HG03432 (cell line): ENCODE results near the gene TP53BP2.

Experiments used
- ATAC-seq: cut with Tn5 transposase; IDR thresholded peaks from one replicate; pipeline ENCODE4 v1.9.1; 2021; ENCODE audit warnings: mild to moderate bottlenecking, moderate library complexity; ENCODE audit not compliant: unreplicated experiment

TP53BP2 gene

GRCh38 chr1:223770621-223771315 lies 75.0 kb downstream of the TP53BP2 start:
- no peak for ATAC-seq

DNA sequence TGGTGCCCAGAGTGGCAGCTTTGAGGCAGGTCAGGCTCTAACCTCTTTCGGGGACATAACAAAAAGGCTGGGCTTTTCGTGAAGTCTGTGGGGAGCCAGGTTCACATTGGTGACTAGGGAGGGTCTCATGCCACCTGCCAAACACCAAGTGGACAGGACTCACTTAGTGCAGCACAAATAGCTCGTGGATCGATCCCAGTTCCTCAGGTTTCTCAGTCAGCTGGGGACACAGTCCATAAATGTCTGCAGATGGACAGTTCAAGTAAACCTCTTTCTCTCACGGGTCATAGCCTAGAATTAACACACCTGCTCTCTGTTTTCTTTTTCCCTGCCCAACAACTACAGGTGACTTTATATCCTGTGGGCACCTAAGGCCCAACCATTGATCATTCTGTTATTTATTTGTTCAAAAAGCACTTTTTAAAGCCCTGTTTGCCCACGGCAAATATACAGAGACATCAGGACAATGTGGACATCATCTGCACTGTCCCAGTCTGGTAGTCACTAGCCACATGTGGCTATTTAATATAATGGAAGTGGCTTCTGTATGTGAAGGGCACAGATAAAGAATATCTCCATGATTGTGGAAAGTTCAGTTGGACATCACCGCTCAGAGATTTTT lies 79.9 kb downstream of the TP53BP2 start:
- no peak for ATAC-seq

DNA sequence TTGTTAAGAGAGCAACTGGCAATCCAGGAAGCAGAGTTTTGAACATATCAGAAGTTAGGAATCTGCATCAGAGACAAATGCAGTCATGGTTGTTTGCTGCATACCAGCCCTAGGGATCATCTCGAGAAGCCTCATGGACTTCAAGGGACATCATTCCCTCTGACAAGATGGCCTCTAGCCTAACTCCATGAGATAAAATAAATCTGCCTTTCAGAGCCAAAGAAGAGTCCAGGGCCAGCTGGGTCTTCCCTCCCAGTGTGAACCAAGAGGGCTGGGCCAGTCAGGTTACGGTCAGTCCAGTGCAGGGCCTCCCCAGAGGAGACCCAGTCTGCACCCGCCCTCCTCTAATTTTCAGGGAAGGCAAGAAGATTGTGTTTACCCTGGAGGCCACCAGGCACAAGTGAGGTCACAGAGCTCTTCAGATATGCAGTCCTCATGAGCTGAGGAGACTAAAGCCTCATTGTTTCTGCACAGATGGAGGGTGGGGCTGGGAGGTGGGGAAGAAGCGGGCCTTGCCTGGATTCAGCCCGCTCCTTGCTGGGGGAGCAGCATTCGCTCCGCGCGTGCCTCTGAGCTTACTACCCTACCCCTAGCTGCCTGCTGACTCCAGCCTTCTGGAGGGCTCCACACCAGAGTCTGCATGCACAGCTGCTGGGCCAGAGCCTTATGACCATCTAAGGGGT lies 80.6 kb downstream of the TP53BP2 start:
- ATAC-seq = no peak

DNA sequence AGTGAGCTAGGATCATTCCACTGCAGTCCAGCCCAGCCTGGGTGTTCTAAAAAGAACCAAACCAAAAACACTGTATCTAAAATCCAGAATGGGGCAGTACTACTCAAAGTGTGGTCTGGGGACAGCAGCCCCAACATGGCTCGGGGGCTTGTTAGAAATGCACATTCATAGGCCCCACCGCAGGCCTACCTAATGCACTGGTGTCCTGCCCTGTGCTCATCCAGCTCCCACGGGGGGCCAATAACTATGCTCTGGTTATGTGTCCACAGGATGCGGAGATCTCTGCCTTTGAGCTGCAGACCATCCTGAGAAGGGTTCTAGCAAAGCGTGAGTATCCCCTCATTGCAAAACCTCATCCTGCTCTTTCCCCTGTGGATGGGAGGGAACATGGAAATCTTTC lies 81.9 kb downstream of the TP53BP2 start:
- ATAC-seq = no peak

- ATAC-seq = no peak
Measured at GRCh38 chr1:223763251-223763650, 82.5 kb downstream of the TP53BP2 start.

DNA sequence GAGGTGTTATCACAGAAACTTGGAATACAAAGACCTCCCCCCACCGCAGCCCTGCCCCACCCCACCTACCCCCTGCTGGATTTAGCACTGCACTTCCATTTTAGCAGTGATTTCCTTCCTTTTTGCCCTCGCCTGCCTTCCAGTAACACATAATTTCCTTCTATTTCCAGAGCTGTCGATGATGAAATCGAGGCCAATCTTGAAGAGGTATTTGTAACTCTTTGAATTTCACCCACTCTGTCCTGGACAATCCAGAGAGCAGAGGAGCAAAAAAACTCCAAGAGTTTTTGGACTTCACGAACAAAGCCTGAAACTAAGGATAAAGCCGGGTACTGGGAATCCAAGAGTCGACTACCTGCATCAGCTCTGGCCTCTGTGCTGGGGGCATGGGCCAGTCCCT lies 84.3 kb downstream of the TP53BP2 start:
- no peak for ATAC-seq

DNA sequence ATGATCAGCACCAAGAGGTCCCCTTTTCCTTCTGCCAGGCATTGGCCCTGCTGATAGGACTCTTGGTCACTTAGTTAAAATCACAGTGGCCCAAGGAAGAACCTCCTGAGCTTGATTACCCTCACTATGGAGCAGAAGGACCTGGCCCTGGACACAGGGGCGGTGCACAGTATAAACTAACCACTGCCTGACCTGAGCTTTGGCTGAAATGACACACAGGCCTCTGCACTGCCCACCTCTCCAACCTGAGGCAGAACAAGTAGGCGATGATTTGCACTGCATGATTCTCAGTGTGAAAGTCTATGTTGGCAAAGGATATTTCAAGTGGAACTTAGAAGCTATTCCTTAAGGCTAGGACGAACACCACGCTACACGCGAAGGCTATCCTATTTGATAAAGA lies 84.9 kb downstream of the TP53BP2 start:
- no peak for ATAC-seq

GRCh38 chr1:223759273-223759672 lies 86.5 kb downstream of the TP53BP2 start:
- ATAC-seq = no peak

DNA sequence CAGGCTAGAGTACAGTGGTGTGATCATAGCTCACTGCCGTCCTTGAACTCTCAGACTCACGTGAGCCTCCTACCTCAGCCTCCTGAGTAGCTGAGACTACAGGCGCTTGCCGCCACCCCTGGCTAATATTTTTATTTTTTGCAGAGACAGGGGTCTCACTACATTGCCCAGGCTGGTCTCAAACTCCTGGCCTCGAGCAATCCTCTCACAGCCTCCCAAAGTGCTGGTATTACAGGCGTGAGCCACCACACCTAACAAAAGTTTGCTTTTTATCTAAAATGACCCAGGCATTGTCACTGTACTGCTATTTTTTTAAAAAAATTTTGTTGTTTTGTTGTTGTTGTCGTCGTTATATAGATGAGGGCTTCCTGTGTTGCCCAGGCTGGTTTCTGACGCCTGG lies 87.0 kb downstream of the TP53BP2 start:
- ATAC-seq = no peak

DNA sequence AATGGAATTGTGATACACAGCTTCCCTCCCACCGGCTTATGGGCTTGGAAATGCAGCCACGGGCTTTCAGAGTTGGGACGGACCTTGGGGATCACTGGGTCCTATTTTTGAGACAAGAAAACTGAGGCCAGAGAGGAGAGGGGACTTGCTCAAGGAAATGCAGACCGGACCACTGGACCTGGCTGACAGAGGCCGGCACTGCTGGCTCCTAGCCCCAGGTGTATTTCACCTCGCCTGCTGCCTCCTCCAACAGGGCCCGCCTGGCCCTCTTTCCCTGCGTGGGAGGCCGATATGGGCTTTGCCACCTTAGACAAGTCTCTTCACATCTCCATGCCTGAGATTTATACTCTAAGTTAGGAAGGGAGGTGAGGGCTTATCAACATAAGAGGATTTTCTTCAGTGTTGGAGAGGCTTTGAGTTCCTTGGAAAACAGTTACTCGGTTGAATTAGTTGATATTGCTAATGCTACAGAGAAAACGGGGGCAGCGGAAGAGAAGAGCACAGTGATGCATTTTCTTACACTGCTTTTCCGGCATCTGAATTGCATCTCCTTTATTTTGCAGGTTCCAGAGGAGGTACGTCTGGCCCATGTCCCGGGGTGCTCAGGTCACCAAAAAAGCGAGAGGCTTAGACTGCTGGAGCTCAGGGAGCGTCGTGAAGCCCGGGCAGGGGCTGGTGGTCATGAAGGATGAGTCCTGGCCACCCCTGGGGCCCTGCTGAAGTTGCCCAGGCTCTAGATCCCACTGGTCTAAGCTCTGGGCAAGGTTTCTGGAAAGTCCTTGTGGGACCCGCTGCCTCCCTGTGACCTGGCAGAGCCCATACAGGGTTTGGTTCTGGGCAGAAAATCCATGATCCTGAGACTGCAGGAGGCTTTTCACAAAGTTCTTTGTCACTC lies 88.7 kb downstream of the TP53BP2 start:
- no peak for ATAC-seq

GRCh38 chr1:223755992-223756775 lies 89.6 kb downstream of the TP53BP2 start:
- ATAC-seq = no peak

DNA sequence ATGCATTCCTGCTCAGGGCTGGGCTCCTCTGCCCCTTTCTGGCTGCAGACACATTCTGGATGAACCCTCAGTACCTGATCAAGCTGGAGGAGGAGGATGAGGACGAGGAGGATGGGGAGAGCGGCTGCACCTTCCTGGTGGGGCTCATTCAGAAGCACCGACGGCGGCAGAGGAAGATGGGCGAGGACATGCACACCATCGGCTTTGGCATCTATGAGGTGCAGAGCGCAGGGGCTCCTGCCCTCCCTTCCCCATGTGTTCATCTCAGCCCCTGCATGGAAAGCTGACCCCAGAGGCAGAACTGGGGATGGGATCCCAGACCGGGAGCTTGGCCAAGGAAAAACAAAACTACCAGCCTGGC lies 90.3 kb downstream of the TP53BP2 start:
- ATAC-seq = no peak

DNA sequence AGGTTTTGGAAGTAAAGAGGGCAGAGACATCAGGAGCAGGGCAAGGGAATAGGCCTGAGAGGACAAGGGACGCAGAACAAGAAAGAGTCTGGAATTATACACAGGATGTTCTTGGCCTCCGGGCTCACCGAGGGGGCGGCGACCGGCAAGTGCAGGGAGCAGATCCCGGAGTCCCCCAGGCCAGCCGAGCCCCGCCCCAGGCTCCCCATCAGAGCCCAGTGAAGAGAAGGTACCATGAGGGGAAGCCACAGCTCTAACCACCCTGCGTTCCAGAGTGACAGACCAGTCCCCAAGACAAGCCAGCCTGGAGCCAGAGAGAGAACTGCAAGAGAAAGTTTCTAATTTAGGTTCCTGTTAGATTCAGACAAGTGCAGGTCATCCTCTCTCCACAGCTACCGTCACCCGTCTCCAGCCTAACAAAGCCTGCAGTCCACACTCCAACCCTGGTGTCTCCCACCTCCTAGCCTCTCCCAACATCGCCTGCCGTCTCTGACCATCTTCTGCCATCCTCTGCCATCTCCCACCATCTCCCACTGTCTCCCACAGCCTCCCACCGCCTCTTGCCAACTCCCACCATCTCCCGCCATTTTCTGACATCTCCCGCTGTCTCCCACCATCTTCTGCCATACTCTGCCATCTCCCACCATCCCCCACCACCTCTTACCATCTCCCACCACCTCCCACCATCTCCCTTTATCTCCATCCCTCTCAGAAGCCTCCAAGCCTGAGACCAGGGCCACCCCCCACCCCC lies 90.9 kb downstream of the TP53BP2 start:
- ATAC-seq = no peak

DNA sequence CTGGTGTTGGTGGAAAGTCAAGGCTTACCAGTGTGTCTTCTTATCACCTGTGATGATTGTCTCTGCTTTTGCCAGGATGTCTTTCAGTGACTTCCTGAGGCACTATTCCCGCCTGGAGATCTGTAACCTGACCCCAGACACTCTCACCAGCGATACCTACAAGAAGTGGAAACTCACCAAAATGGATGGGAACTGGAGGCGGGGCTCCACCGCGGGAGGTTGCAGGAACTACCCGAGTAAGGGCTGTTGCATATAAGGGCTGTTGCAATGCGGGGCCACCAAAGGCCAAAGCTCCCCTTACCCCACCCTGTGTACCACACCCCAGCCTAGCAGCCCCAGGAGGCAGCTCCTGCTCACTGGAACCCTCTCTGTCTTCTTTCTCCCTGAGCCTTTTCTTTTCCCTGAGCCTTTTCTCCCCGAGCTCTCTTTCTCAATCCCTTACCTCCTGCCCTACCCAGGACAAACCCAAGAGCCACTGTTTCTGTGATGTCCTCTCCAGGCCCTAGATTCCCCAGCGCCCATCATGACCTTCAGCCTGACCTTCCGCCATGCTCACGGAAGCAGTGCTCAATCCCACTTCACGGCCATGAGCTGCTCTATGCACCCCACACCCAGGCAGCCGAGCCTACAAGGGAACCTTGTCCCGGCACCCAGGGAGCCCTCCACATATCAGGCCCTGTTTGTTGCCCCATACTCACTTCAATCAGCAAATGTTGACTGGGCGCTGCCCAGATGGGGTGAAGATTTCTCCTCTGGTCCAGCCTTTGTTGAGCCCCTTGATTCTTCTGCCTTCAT lies 92.8 kb downstream of the TP53BP2 start:
- ATAC-seq = no peak

DNA sequence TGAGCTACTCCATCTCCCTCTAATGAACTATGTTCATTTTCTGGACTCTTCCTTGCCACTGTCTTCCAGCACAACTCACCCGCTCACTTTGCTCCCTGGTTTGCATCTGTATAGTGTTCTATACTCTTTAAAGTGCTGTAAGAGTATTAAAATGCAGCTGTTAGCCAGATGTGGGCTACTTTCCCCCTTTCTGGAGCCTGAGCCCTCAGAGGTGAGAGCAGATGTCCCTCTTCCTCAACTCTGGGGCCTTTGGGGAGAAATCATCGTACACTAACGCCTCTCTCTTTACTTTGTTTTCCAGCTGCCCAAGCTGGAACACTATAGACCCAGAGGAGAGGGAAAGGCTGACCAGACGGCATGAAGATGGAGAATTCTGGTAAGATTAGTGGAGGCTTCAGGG lies 94.1 kb downstream of the TP53BP2 start:
- ATAC-seq = no peak

DNA sequence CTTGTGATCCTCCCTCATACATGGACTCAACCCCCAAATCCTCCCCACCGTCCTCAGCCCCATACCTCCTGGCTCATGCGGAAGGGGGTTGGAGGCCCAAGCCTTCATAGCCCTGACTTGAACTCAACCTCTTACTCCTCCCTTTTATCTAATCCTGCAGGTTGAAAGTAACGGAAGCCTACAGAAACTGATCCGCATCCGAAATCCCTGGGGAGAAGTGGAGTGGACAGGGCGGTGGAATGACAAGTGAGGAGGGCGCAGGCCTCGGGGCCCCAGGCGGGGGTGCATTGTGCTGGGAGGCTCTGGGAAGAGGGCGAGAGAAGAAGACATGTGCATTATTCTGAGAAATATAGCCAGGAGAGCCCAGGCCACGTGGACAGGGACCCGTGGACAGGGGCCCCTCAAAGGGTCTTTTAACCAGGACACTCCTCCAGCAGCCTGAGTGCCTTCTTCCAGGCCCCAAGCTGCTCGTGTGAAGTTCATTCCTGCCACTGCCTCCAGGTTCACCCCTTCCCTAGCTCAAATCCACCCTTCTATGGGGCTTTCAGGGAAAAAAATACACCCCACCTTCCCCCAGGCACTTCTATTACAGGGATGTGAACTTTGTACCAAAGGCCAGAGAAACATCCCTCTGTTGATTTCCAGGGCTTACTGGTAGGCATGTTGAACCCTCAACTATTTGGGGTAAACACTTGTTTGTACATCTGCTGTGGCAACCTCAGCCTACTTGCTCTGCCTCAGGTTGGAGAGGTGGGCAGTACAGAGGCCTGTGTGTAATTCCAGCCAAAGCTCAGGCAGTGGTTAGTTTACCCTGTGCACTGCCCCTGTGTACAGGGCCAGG lies 94.8 kb downstream of the TP53BP2 start:
- no peak for ATAC-seq

DNA sequence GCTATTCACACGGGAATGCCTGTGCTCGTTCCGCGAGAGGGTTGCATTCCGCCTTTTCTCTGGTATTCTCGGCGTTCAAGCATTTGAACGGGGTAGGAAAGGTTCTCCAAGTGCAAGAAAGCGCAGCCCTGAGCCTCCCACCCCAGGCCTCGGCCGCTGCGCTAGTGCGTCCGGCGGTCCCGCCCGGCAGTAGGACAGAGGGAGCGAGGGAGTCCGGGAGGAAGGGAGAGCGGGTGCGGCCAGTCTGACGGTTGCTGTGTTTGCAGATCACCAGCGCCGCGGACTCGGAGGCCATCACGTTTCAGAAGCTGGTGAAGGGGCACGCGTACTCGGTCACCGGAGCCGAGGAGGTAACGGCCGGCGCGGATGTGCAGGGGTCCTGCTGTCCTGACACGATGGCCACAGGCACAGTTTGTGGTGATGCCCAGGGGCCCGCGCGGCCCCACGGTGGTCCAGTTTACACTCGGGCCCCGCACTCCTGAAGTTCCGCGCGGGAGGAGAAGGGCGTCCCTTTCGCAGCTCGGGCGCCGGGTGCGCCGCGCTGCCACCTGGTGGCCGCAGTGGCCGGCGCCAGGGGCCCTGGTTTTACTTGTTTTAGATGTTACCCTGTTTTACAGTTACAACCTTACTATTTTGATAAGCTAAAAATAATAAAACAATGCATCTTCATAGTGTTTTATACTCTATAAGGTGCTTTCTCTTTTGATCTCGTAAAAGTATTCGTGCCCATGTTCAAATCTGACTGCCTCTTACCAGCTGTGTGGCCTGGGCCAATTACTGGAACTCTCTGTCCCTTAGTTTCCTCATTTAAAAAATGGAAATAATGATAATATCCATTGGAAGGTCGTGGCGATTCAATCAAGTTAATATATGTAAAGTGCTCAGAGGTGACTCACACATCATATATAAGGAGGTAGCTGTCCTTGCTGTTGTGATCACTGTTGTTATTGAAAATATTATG lies 96.7 kb downstream of the TP53BP2 start:
- peak; percentile 88 for ATAC-seq
